ENCODE data around the gene ZNF416.

ZNF416 gene

DNA sequence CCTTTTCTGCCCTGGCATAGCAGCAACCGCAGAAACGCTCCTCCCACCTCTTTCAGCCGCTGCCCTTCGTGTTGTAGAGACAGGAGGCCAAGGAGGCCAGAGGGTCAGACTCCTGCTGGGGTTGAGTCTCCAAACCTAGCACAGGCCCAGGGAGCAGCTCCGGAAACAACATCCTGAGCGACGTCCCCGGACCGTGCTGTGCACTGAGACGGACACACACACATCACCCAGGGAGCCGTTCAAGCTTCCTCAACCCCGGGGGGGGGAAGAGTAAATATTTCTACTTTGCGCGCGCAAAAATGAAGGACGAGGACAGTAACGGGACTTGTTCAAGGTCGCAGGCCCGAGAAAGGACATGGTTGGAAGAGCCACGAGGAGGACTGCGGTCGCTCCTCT is 19.7 kb downstream of the ZNF416 start:
- DNase-seq (ENCODE audit: low read depth), result no peak

DNA sequence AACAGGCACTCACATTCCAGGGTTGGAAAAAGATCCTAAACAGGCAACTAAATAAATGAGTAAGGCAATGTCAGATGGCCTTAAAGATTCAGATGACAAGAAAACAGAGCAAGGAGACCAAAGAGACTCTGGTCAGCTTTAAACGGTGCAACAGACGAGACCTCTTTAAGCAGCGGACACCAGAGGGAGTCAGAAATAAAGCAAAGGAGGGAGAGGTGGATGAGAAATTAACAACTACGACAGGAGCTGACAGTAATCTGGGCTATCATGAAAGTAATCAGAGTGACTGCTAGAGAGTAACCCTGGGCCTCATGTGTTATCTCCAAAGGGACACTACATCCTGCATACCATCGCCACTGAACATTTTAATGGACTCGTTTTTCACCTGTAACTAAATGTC is 20.2 kb downstream of the ZNF416 start:
- DNase-seq (ENCODE audit: low read depth), result no peak

DNA sequence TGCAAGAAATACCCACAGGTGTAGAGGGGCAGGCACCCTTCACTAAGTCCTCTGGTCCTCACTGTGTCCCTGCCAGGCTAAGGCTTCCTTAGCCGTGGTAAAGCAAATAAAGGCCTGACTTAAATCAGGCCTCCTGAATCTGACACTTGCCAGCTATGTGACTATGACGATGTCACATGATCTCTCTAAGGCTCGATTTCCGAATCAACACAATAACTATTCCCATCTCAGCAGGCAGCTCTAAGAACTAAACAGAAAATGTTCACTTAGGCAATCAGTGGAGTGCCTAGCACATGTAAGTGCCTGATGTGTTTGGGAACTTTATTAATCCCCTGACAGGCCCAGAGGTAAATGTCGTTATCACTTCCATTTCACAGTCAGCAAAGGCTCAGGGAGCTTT is 21.1 kb downstream of the ZNF416 start:
- no peak for DNase-seq (ENCODE audit: low read depth)

DNA sequence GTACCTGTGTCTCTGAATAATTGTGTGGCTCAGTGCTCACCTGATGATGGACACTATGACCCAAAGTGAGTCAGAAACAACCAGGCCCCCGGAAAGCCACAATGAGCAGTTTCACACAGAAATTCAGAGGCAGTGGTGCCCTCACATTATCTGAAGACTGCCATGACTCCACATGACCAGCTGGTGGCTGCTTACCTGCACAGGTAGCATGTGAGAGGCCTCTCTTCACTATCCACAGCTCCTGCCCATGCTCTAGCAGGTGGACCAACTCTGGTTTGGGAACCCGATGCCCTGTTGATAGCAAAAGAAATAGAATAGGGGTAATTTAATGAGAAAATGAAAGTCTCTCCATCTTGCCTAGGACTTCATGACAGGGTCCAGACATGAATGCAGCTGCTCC is 26.3 kb downstream of the ZNF416 start:
- DNase-seq (ENCODE audit: low read depth), result no peak

DNA sequence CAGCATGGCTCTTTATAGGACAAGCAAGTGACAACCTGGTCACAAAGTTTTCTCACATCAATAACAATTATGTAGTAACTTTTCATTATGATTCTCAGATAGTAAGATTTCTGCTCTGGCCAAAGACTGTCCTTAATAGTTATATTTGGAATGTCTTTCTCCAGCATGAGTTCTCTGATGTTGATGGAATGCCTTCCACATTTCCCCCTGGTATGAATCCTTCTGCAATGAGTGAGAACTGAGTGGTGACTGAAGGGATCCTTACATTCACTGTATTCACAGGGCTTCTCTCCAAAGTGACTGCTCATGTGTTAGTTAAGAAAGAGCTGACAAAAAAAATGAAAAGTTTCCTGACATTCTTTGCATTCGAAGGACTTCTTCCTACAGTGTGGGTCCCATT is 32.2 kb downstream of the ZNF416 start:
- no peak for DNase-seq (ENCODE audit: low read depth)

DNA sequence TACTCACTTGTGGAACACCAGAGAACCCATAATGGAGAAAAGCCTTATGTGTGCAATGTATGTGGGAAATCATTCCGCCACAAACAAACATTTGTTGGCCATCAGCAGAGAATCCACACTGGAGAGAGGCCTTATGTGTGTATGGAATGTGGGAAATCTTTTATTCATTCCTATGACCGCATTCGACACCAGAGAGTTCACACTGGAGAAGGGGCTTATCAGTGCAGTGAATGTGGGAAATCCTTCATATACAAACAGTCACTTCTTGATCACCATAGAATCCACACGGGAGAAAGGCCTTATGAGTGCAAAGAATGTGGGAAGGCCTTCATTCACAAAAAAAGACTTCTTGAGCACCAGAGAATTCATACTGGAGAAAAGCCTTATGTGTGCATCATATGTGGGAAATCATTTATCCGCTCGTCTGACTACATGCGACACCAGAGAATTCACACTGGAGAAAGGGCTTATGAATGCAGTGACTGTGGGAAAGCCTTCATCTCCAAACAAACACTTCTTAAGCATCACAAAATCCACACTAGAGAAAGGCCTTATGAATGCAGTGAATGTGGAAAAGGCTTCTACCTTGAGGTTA is 40.7 kb downstream of the ZNF416 start:
- DNase-seq (ENCODE audit: low read depth), result no peak

DNA sequence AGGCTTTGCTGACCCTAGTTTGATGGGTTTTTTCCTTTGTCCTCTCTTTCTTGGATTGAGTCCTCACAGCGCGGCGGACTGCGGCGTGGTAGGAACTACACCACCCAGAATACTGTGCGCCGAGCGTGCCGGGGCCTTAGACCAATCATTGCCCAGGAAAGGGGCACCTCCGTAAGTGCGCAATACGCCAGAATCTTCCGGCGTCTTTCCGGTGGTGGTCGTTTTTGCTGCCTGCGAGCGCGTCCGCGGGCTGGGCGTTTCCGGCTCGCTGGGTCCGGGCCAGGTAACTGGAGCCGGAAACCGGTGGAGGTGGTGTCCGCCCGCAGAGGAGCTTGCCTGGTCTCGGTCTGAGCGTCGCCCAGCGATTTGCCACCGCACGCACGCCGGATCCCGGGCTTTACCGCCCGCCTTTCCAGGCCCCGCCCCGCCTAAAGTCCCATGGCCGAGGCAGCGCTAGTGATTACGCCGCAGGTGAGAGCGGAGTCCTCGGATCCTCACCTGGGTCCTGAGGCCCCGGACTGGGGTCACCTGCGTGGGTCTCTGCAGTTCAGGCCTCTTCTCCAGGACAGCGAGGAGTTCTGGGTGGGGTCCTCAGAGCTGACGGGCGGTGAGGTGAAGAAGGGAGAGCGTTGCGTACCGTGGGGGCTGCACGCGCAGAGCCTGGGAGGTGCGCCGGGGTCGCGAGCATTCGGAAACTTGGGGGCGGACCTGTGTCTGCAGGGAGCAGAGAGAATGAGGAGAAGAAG is 51.4 kb downstream of the ZNF416 start, which contains the start of gene ZNF549:
Gene ZNF549 (plus strand): TSS at position 221 of the 746 bp plus-strand sequence. CDS start 218 bp downstream, at position 439.
- DNase-seq (ENCODE audit: low read depth), result peak; percentile 78

Measured in fibroblast of the conjunctiva (primary cell).